ENCODE results near the gene MANSC1. TPM values are rescaled to one million over a fixed set of nuclear protein-coding genes. Genes with fewer than 3 reads are reported as not detected.
A peak's percentile ranks its signal among the peaks of the same experiment; 100 is the strongest.
"Not testable (repeated sequence)": the region's sequence is repeated elsewhere in the genome, so short reads cannot be mapped to it uniquely, and the experiment has no call there.

The MANSC1 gene
- total RNA-seq, 1 donor from 2014 or later, result 16.2 TPM

DNA sequence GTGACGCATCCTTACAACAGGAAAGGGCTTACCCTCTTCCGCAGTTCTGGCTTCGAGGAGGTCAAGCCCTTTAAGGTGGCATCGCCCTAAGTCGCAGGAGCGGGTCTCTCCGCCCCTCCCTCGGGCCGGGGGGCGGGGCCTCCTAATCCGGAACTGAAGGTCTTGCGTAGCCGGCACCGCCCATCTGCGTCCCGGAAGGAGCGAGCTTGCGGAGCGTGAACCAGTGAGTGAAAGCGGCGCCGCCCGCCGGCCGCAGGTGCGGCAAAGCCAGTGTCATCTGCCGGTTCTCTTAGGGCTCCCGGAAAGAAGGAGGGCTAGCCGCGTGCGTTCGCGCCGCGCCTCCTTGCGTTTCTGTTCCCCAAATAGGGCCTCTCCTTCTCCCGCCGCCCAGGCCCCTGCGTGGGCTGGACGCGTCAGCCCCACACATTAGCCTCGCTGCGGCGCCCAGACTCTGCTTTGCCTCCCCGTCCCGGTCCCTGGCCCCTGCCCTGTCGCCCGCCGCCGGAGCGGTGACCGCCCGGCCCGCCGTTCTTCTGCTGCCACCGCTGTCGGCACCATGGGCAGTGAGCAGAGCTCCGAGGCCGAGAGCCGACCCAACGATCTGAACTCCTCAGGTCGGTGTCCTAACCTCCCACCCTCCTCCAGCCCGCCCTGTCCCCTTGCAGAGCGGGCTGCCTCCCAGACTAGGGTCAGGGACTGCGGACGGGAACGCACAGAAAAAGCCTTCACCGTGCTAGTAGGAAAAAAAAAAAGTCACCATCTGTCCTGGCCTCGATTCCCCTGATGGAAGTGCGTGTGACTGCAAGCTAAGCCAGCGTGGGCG lies 7.1 kb upstream of the MANSC1 start, which contains the start of gene BORCS5:
TSS of gene BORCS5 (plus strand) at position 183 of the 823 bp plus-strand sequence. CDS start at position 557, 374 bp downstream.
- H3K36me3 ChIP-seq, result no peaks in the 10 kb centered on the region
- H3K4me3 ChIP-seq, result peak within 1 kb of the TSS; percentile 72 to 98
- peak; percentile 97 for DNase-seq (ENCODE audit: extremely low spot score in 2 of 2)
- peaks cover 13% of the 10 kb centered on the region for H3K4me1 ChIP-seq
- no peaks in the 10 kb centered on the region for H3K9me3 ChIP-seq
- TF ChIP-seq POLR2AphosphoS5 (IDR thresholded peaks at IDR 0.05; ENCODE audit: insufficient read depth in 1 of 2, low read depth in 1 of 2), result peak; percentile 98 to 100
- TF ChIP-seq POLR2A (IDR thresholded peaks at IDR 0.05), result peak; percentile 53 to 97
- peak in 1 of 3 experiments; percentile 13 for TF ChIP-seq CTCF (IDR thresholded peaks at IDR 0.05)
- H3K27ac ChIP-seq, result peak within 1 kb of the TSS; percentile 99
- intact Hi-C loops (cut with DNase I), result no loop called here
- no peaks in the 10 kb centered on the region for H3K27me3 ChIP-seq

GRCh38 chr12:12356467-12356895 lies 6.4 kb upstream of the MANSC1 start:
- H3K36me3 ChIP-seq, result no peaks in the 10 kb centered on the region
- H3K4me3 ChIP-seq, result peak overlapping the region; percentile 72 to 98
- no peaks in the 10 kb centered on the region for H3K9me3 ChIP-seq
- peak overlapping the region; percentile 99 for H3K27ac ChIP-seq
- H3K27me3 ChIP-seq, result no peaks in the 10 kb centered on the region
- no peak for DNase-seq (ENCODE audit: extremely low spot score in 2 of 2)
- intact Hi-C loops (cut with DNase I), result no loop called here
- peaks cover 13% of the 10 kb centered on the region for H3K4me1 ChIP-seq
- no peak for TF ChIP-seq CTCF (IDR thresholded peaks at IDR 0.05)
- no peak for TF ChIP-seq POLR2A (IDR thresholded peaks at IDR 0.05)
- no peak for TF ChIP-seq POLR2AphosphoS5 (IDR thresholded peaks at IDR 0.05; ENCODE audit: insufficient read depth in 1 of 2, low read depth in 1 of 2)

DNA sequence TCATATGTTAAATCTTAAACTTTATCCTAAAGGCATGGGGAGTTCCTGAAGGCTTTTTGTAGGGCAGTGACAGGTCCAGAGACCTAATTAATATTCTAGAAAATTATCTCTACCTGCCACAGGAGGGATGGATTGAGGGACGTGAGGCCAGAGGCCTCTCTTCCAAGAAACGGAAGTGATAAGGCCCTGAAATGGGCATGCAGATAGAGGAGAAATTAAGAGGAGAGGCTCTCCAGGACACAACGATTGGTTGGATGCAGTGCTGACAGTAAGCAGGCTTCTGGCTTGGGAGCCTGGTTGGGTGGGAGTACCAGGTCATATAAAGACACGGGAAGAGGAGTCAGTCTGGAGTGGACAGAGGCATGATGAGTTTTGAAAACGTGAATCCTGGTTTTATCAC lies 3.8 kb upstream of the MANSC1 start:
- intact Hi-C loops (cut with DNase I), result no loop called here
- H3K36me3 ChIP-seq, result no peaks in the 10 kb centered on the region
- H3K4me1 ChIP-seq, result peaks cover 30% of the 10 kb centered on the region
- H3K27me3 ChIP-seq, result no peaks in the 10 kb centered on the region
- no peaks in the 10 kb centered on the region for H3K9me3 ChIP-seq
- TF ChIP-seq POLR2A (IDR thresholded peaks at IDR 0.05), result no peak
- no peak overlapping the region for H3K4me3 ChIP-seq
- DNase-seq (ENCODE audit: extremely low spot score in 2 of 2), result no peak
- no peak overlapping the region for H3K27ac ChIP-seq

GRCh38 chr12:12353276-12353675 lies 3.2 kb upstream of the MANSC1 start:
- Histone ChIP-seq H3K9me3 (no peaks in the 10 kb centered on the region), H3K36me3 (no peaks in the 10 kb centered on the region), H3K27me3 (no peaks in the 10 kb centered on the region), H3K4me3 (no peak overlapping the region), H3K27ac (no peak overlapping the region), H3K4me1 (peaks cover 27% of the 10 kb centered on the region)
- TF ChIP-seq CTCF (IDR thresholded peaks at IDR 0.05), result no peak
- no peak for TF ChIP-seq POLR2A (IDR thresholded peaks at IDR 0.05)
- no peak for TF ChIP-seq POLR2AphosphoS5 (IDR thresholded peaks at IDR 0.05; ENCODE audit: insufficient read depth in 1 of 2, low read depth in 1 of 2)
- DNase-seq (ENCODE audit: extremely low spot score in 2 of 2), result no peak
- intact Hi-C loops (cut with DNase I), result no loop called here

GRCh38 chr12:12351468-12352185 lies 1.6 kb upstream of the MANSC1 start:
- intact Hi-C loops (cut with DNase I); H3K9me3 ChIP-seq; H3K27me3 ChIP-seq; H3K36me3 ChIP-seq; DNase-seq (ENCODE audit: extremely low spot score in 2 of 2); H3K4me3 ChIP-seq; H3K27ac ChIP-seq: not testable (repeated sequence)
- peaks cover 18% of the 10 kb centered on the region for H3K4me1 ChIP-seq

Data from vagina (tissue), 2 donors.